Mucosa of descending colon (tissue), 3 donors: Measurements from ENCODE around the gene FLVCR2. TPM values are rescaled to one million over a fixed set of nuclear protein-coding genes. Genes with fewer than 3 reads are reported as not detected.

ENCODE experiments used
- ATAC-seq: fragments of 200-7000 bp; cut with Tn5 transposase; one replicate; pipeline ENCODE4 v1.9.1; 2020; ENCODE audit warnings: mild to moderate bottlenecking, moderate library complexity
- DNase-seq, 3 donors: peaks; one replicate each; pipeline ENCODE4 v3.0.0-alpha.2; 2020
- H3K36me3 ChIP-seq: fragments of 200-600 bp; one replicate; pipeline ENCODE4 v1.8.0; 2021; ENCODE audit warnings: low read depth, mild to moderate bottlenecking
- H3K4me1 ChIP-seq: fragments of 200-600 bp; one replicate; pipeline ENCODE4 v1.8.0; 2021; ENCODE audit warnings: low read depth, mild to moderate bottlenecking
- H3K4me3 ChIP-seq: fragments of 200-600 bp; one replicate; pipeline ENCODE4 v1.8.0; 2021; ENCODE audit warnings: mild to moderate bottlenecking
- H3K9me3 ChIP-seq: fragments of 200-600 bp; one replicate; pipeline ENCODE4 v1.8.0; 2021; ENCODE audit warnings: mild to moderate bottlenecking
- CTCF ChIP-seq: fragments of 200-600 bp; IDR thresholded peaks from one replicate; pipeline ENCODE4 v1.8.0; 2022; ENCODE audit warnings: antibody characterized with exemption, mild to moderate bottlenecking
- intact Hi-C, 2 donors: fragments of 100-400 bp; cut with DNase I in 1 of 2; cut with micrococcal nuclease in 1 of 2; formaldehyde crosslinking; loops; one replicate each; pipeline versions ENCODE4 v1.11.0 to v1.11.1; 2022; cut with DNase I, micrococcal nuclease
- total RNA-seq, 3 donors: library from RNA; stranded (reverse); fragmentation: NEBNext Ultra II Directional in 2 of 3; extraction: Animal tissue kit (Norgen Biotek cat#: 25700) in 2 of 3; gene quantifications; one replicate each; pipeline versions ENCODE4 v1.2.1 to v1.2.4, GENCODE V29; 2021 to 2023
- donor health status: DM: no; HTN: no; CAD: no; lungs with moderate emphysema.
- donor health status: DM: no; HTN: no; CAD: no.
- donor health status: DM: no; HTN: yes; CAD: no.

Gene FLVCR2
- total RNA-seq, 3 donors from 2014 or later, result 19.2 to 37.5 (median 35.3) TPM

GRCh38 chr14:75661499-75661814 lies 83.0 kb downstream of the FLVCR2 start:
- intact Hi-C loops, result no loop called here
- Histone ChIP-seq H3K4me3 (peak overlapping the region; percentile 70), H3K9me3 (no peaks in the 10 kb centered on the region), H3K4me1 (peaks cover 4% of the 10 kb centered on the region), H3K36me3 (no peaks in the 10 kb centered on the region)
- DNase-seq, result no peak
- TF ChIP-seq CTCF, result no peak
- ATAC-seq, result peak; percentile 25

- intact Hi-C loops, result no loop called here
- Histone ChIP-seq H3K9me3 (no peaks in the 10 kb centered on the region), H3K4me1 (peaks cover 4% of the 10 kb centered on the region), H3K4me3 (no peak overlapping the region), H3K36me3 (no peaks in the 10 kb centered on the region)
- TF ChIP-seq CTCF, result no peak
- ATAC-seq, result no peak
- no peak for DNase-seq
These were observed 84.5 kb downstream of the FLVCR2 start for GRCh38 chr14:75662966-75663365.

GRCh38 chr14:75667099-75667765 lies 88.8 kb downstream of the FLVCR2 start:
- TF ChIP-seq CTCF, result no peak
- no peak for DNase-seq
- Histone ChIP-seq H3K4me3 (no peak overlapping the region), H3K9me3 (no peaks in the 10 kb centered on the region), H3K4me1 (peaks cover under 1% of the 10 kb centered on the region), H3K36me3 (peaks cover 5% of the 10 kb centered on the region)
- no peak for ATAC-seq
- intact Hi-C loops, result no loop called here

GRCh38 chr14:75672605-75673192 lies 94.3 kb downstream of the FLVCR2 start:
- intact Hi-C loops, result no loop called here
- no peak overlapping the region for H3K4me3 ChIP-seq

GRCh38 chr14:75673345-75674035 lies 95.1 kb downstream of the FLVCR2 start:
- Histone ChIP-seq H3K4me3 (no peak overlapping the region), H3K36me3 (peaks cover 5% of the 10 kb centered on the region), H3K4me1 (no peaks in the 10 kb centered on the region), H3K9me3 (no peaks in the 10 kb centered on the region)
- TF ChIP-seq CTCF, result no peak
- no peak for DNase-seq
- intact Hi-C loops, result no loop called here
- no peak for ATAC-seq

More at GRCh38 chr14:75672605-75673192, 94.3 kb downstream of the FLVCR2 start:
- DNase-seq (no peak), ATAC-seq (no peak)
- no peak for TF ChIP-seq CTCF
- Histone ChIP-seq H3K9me3 (no peaks in the 10 kb centered on the region), H3K4me1 (no peaks in the 10 kb centered on the region), H3K36me3 (peaks cover 5% of the 10 kb centered on the region)
